PC-9 (cell line): ENCODE measurements around the gene TMIGD1. TPM values are rescaled to one million over a fixed set of nuclear protein-coding genes. Genes with fewer than 3 reads are reported as not detected.

Source experiments
- BruUV-seq: library from RNA; stranded (reverse); fragments of 400-500 nt; replicated peaks from 2 replicates; lab custom pipeline; 2021; lab: Mats Ljungman, UMichigan
- CTCF ChIA-PET: fragments of 300-600 bp; sonication (Branson Sonifier 250); formaldehyde crosslinking; loops from one replicate; lab custom pipeline; 2022; ENCODE audit warnings: antibody characterized with exemption; lab: Charles Lee
- POLR2A ChIA-PET: fragments of 300-600 bp; sonication (Branson Sonifier 250); formaldehyde crosslinking; loops from one replicate; lab custom pipeline; 2022; ENCODE audit warnings: antibody characterized with exemption; ENCODE audit not compliant: unreplicated experiment; lab: Charles Lee
- DNase-seq, 2 experiments: peaks; one replicate each; pipeline versions ENCODE4 v3.0.0 to v3.0.0-alpha.2; 2015 to 2022; ENCODE audit warnings: mixed read lengths in 1 of 2
- H2AFZ ChIP-seq: fragments of 200-600 bp; sonication (generic); 2 replicates; pipeline ENCODE4 v1.8.1; 2017; ENCODE audit warnings: antibody characterized with exemption
- H3F3A ChIP-seq: fragments of 200-600 bp; sonication (generic); 2 replicates; pipeline ENCODE4 v1.8.1; 2017; ENCODE audit warnings: antibody characterized with exemption, mild to moderate bottlenecking, low read depth; ENCODE audit not compliant: insufficient read depth
- H3K27ac ChIP-seq: fragments of 200-600 bp; sonication (generic); 2 replicates; pipeline ENCODE4 v1.6.1; 2016; ENCODE audit warnings: mixed run types
- H3K27me3 ChIP-seq: fragments of 200-600 bp; sonication (generic); 2 replicates; pipeline ENCODE4 v1.6.1; 2016; ENCODE audit warnings: low read depth, mixed run types; ENCODE audit not compliant: insufficient read depth
- H3K36me3 ChIP-seq: fragments of 200-600 bp; sonication (generic); 2 replicates; pipeline ENCODE4 v1.6.1; 2016; ENCODE audit warnings: low read depth, mixed run types
- H3K4me1 ChIP-seq: fragments of 200-600 bp; sonication (generic); replicated peaks from 2 replicates; pipeline ENCODE4 v1.6.1; 2016; ENCODE audit warnings: mixed run types; ENCODE audit not compliant: insufficient read depth
- H3K4me2 ChIP-seq: fragments of 200-600 bp; sonication (generic); 2 replicates; pipeline ENCODE4 v1.6.1; 2017; ENCODE audit warnings: mixed run types
- H3K4me3 ChIP-seq: fragments of 200-600 bp; sonication (generic); 2 replicates; pipeline ENCODE4 v1.6.1; 2016; ENCODE audit warnings: mixed run types
- H3K79me2 ChIP-seq: fragments of 200-600 bp; sonication (generic); 2 replicates; pipeline ENCODE4 v1.6.1; 2017; ENCODE audit warnings: low read depth, mixed run types
- H3K9me2 ChIP-seq: fragments of 200-600 bp; sonication (generic); 2 replicates; pipeline ENCODE4 v1.8.1; 2017; ENCODE audit warnings: mild to moderate bottlenecking; ENCODE audit not compliant: insufficient read depth
- H3K9me3 ChIP-seq: fragments of 200-600 bp; sonication (generic); 2 replicates; pipeline ENCODE4 v1.8.1; 2016; ENCODE audit warnings: low read depth; ENCODE audit not compliant: insufficient read depth
- H4K20me1 ChIP-seq: fragments of 200-600 bp; sonication (generic); 2 replicates; pipeline ENCODE4 v1.8.1; 2017; ENCODE audit not compliant: insufficient read depth
- CTCF ChIP-seq: fragments of 200-600 bp; sonication (generic); conservative IDR thresholded peaks from 2 replicates; pipeline ENCODE4 v1.6.1; 2017; ENCODE audit warnings: mixed run types, antibody characterized with exemption, mild to moderate bottlenecking, moderate library complexity
- EZH2 ChIP-seq: fragments of 200-600 bp; sonication (generic); IDR thresholded peaks from 2 replicates; pipeline ENCODE4 v1.8.0; 2017; ENCODE audit warnings: antibody characterized with exemption, low read depth
- intact Hi-C: fragments of 100-400 bp; cut with micrococcal nuclease; formaldehyde crosslinking; loops from one replicate; pipeline ENCODE4 v1.10.0; 2022; ENCODE audit not compliant: unreplicated experiment
- total RNA-seq: library from RNA; stranded (reverse); gene quantifications from 2 replicates; pipeline ENCODE4 v1.2.3, GENCODE V29; 2021

Gene TMIGD1
- total RNA-seq, 1 experiment from 2014 or later, result not detected

- intact Hi-C loops, result loop anchor here (1.0 to 5.0 kb wide), 5 partner anchors 136 to 376 kb away; partner anchors contain the start of gene GOSR1
- no peaks in the 10 kb centered on the region for H3K36me3 ChIP-seq
- peaks cover 57% of the 10 kb centered on the region for H3K4me1 ChIP-seq
Measured at GRCh38 chr17:30340801-30341356, 7.0 kb upstream of the TMIGD1 start.

GRCh38 chr17:30339086-30339485 lies 5.2 kb upstream of the TMIGD1 start:
- no TSS peak for BruUV-seq
- no peak overlapping the region for H2AFZ ChIP-seq

More at GRCh38 chr17:30340801-30341356, 7.0 kb upstream of the TMIGD1 start:
- DNase-seq, result no peak
- Histone ChIP-seq H3K27me3 (no peaks in the 10 kb centered on the region), H4K20me1 (no peaks in the 10 kb centered on the region), H2AFZ (peak overlapping the region; percentile 59; the same call in 1 of the 2 replicates), H3K9me3 (no peaks in the 10 kb centered on the region; the same call in 1 of the 2 replicates), H3K79me2 (no peaks in the 10 kb centered on the region), H3K27ac (peak overlapping the region; percentile 27; the same call in 1 of the 2 replicates), H3K4me3 (no peak overlapping the region), H3K4me2 (peak overlapping the region; percentile 48), H3K9me2 (no peaks in the 10 kb centered on the region), H3F3A (peaks cover 34% of the 10 kb centered on the region)
- BruUV-seq, result no TSS peak
- CTCF ChIA-PET, result interaction anchor here (0.8 to 2.1 kb wide), 3 partner anchors 64 to 136 kb away, joined by 4 to 10 read pairs (median 5); partner anchors contain the start of gene GOSR1
- TF ChIP-seq CTCF (no peak), EZH2 (no peak)
- POLR2A ChIA-PET, result no interaction called here

More at GRCh38 chr17:30339086-30339485, 5.2 kb upstream of the TMIGD1 start:
- TF ChIP-seq EZH2, result no peak
- no peak for TF ChIP-seq CTCF
- H4K20me1 ChIP-seq, result no peaks in the 10 kb centered on the region
- no peak overlapping the region for H3K27ac ChIP-seq
- no peaks in the 10 kb centered on the region for H3K36me3 ChIP-seq
- intact Hi-C loops, result no loop called here
- peaks cover 40% of the 10 kb centered on the region for H3K4me1 ChIP-seq
- ChIA-PET CTCF (interaction anchor here (0.7 kb wide), 2 partner anchors 92 to 225 kb away, joined by 3 to 6 read pairs; no protein-coding TSS in a partner anchor), POLR2A (no interaction called here)
- DNase-seq, result no peak
- H3F3A ChIP-seq, result peaks cover 16% of the 10 kb centered on the region
- no peaks in the 10 kb centered on the region; the same call in 1 of the 2 replicates for H3K9me3 ChIP-seq
- H3K79me2 ChIP-seq, result no peaks in the 10 kb centered on the region
- H3K4me3 ChIP-seq, result no peak overlapping the region
- H3K27me3 ChIP-seq, result no peaks in the 10 kb centered on the region
- H3K9me2 ChIP-seq, result no peaks in the 10 kb centered on the region
- no peak overlapping the region for H3K4me2 ChIP-seq
